Transverse colon (tissue), 4 donors: ENCODE data around the gene JPH2. TPM values are rescaled to one million over a fixed set of nuclear protein-coding genes. Genes with fewer than 3 reads are reported as not detected.

Experiments used
- DNase-seq: peaks from one replicate; pipeline ENCODE4 v3.0.0-alpha.2; 2019
- H3K27ac ChIP-seq, 4 donors: fragments of 200-600 bp; sonication (generic); 2 replicates each; pipeline ENCODE4 v1.5.1; 2016 to 2018; ENCODE audit warnings: inconsistent platforms in 4 of 4
- H3K27me3 ChIP-seq: fragments of 200-600 bp; sonication (generic); 2 replicates; pipeline ENCODE4 v1.5.1; 2017; ENCODE audit warnings: inconsistent platforms
- H3K36me3 ChIP-seq, 4 donors: fragments of 200-600 bp; sonication (generic); 2 replicates each; pipeline ENCODE4 v1.5.1; 2017 to 2019; ENCODE audit warnings: inconsistent platforms in 4 of 4
- H3K4me1 ChIP-seq, 4 donors: fragments of 200-600 bp; sonication (generic); 2 replicates each; pipeline ENCODE4 v1.5.1; 2017 to 2020; ENCODE audit warnings: inconsistent platforms in 4 of 4
- H3K4me3 ChIP-seq, 4 donors: fragments of 200-600 bp; sonication (generic); 1 replicate in 1 of 4; 2 replicates in 3 of 4; pipeline versions ENCODE4 v1.5.1 to v1.6.1; 2017 to 2019; ENCODE audit warnings: inconsistent platforms in 4 of 4
- H3K9me3 ChIP-seq, 2 donors: fragments of 200-600 bp; sonication (generic); 2 replicates each; pipeline ENCODE4 v1.5.1; 2017 to 2019; ENCODE audit warnings: inconsistent platforms in 2 of 2
- CTCF ChIP-seq, 5 experiments: fragments of 200-600 bp in 3 of 5; fragments of 450-650 bp in 2 of 5; sonication (generic) in 3 of 5; IDR thresholded peaks; 1 replicate in 2 of 5; 2 replicates in 3 of 5; pipeline ENCODE4 v1.5.1; 2016 to 2017; ENCODE audit warnings: antibody characterized with exemption in 5 of 5, inconsistent platforms in 3 of 5, mild to moderate bottlenecking in 2 of 5, moderate library complexity in 1 of 5
- EP300 ChIP-seq: sonication (generic); formaldehyde crosslinking; IDR thresholded peaks from one replicate; pipeline ENCODE4 v1.6.1; 2017; ENCODE audit warnings: antibody characterized with exemption, low read depth
- POLR2A ChIP-seq: fragments of 450-650 bp; IDR thresholded peaks from one replicate; pipeline ENCODE4 v1.6.1; 2016; ENCODE audit warnings: antibody characterized with exemption, mild to moderate bottlenecking, moderate library complexity
- POLR2AphosphoS5 ChIP-seq, 3 donors: sonication (generic); formaldehyde crosslinking; IDR thresholded peaks; one replicate each; pipeline ENCODE4 v1.6.1; 2016; ENCODE audit warnings: antibody characterized with exemption in 3 of 3
- WGBS, 2 donors: methylation state at CpG; one replicate each; pipeline ENCODE4 v1.1.5; 2018; ENCODE audit warnings: low coverage in 1 of 2; 5-methylcytosine and 5-hydroxymethylcytosine counted together
- in situ Hi-C, 4 donors: fragments of 200-750 bp; cut with MboI; loops; one replicate each; pipeline versions ENCODE4 v1.15.0 to v1.15.1; 2017; ENCODE audit warnings: low sequenced_read_pairs in 3 of 4, low pct_ligation_motif_present in 1 of 4, low pct_unique_long_range_greater_than_20kb in 1 of 4
- intact Hi-C: fragments of 100-400 bp; cut with DNase I; formaldehyde crosslinking; loops from one replicate; pipeline ENCODE4 v1.15.1; 2023; ENCODE audit warnings: low total_unique reads
- total RNA-seq, 4 donors: library from RNA; depleted of rRNA; stranded (reverse); fragments of >200 nt; gene quantifications; one replicate each; pipeline ENCODE4 v1.1.0, GENCODE V29; 2016

The JPH2 gene
- total RNA-seq, 4 donors from 2014 or later = 9.8 to 216 (median 18.3) TPM

GRCh38 chr20:44183282-44183681, 3.7 kb downstream of the JPH2 start:
- TF ChIP-seq POLR2AphosphoS5 (IDR thresholded peaks at IDR 0.05) = peak in 2 of 3 donors; percentile 16
- TF ChIP-seq POLR2A = no peak
- TF ChIP-seq CTCF (IDR thresholded peaks at IDR 0.05) = no peak
- TF ChIP-seq EP300 = no peak
- H3K4me1 ChIP-seq = peaks cover 0 to 24% (median 5%) of the 10 kb centered on the region in 4 donors
- H3K27me3 ChIP-seq = no peaks in the 10 kb centered on the region
- DNase-seq = no peak
- 62% methylated on average over 7 of the region's 7 CpGs; no CpG with 5 or more reads in 1 of the 2 donors for WGBS, 2 donors
- H3K36me3 ChIP-seq = no peaks in the 10 kb centered on the region
- intact Hi-C loops = loop anchor here (5.0 kb wide), 1 partner anchor 36 kb away; no protein-coding TSS in a partner anchor
- peak overlapping the region in 2 of 4 donors; percentile 10 to 50 for H3K4me3 ChIP-seq
- in situ Hi-C loops = no loop called here
- H3K9me3 ChIP-seq = no peaks in the 10 kb centered on the region
- peak overlapping the region; percentile 70 to 91 (median 86) for H3K27ac ChIP-seq

- intact Hi-C loops (loop anchor here (5.0 kb wide), 1 partner anchor 36 kb away; no protein-coding TSS in a partner anchor), in situ Hi-C loops (no loop called here)
- 70% methylated on average over 3 of the region's 3 CpGs; no CpG with 5 or more reads in 1 of the 2 donors for WGBS, 2 donors
- Histone ChIP-seq H3K36me3 (no peaks in the 10 kb centered on the region), H3K27me3 (no peaks in the 10 kb centered on the region), H3K4me3 (peak overlapping the region in 2 of 4 donors; percentile 10 to 50), H3K27ac (peak overlapping the region; percentile 70 to 91 (median 86)), H3K9me3 (no peaks in the 10 kb centered on the region), H3K4me1 (peaks cover 0 to 22% (median 5%) of the 10 kb centered on the region in 4 donors)
- DNase-seq = no peak
- TF ChIP-seq CTCF (IDR thresholded peaks at IDR 0.05) (no peak), EP300 (no peak), POLR2A (no peak), POLR2AphosphoS5 (IDR thresholded peaks at IDR 0.05) (no peak)
These were observed 4.1 kb downstream of the JPH2 start for GRCh38 chr20:44182863-44183262.

- peaks cover 5 to 22% (median 10%) of the 10 kb centered on the region in 4 donors for H3K4me1 ChIP-seq
These were observed 4.7 kb downstream of the JPH2 start for GRCh38 chr20:44182135-44182765.

More at GRCh38 chr20:44182135-44182765, 4.7 kb downstream of the JPH2 start:
- Histone ChIP-seq H3K36me3 (no peaks in the 10 kb centered on the region), H3K27me3 (no peaks in the 10 kb centered on the region), H3K9me3 (no peaks in the 10 kb centered on the region), H3K27ac (peak overlapping the region; percentile 70 to 91 (median 86)), H3K4me3 (peak overlapping the region in 1 of 4 donors; percentile 5)
- in situ Hi-C loops (no loop called here), intact Hi-C loops (loop anchor here (5.0 kb wide), 1 partner anchor 35 kb away; no protein-coding TSS in a partner anchor)
- no peak for TF ChIP-seq EP300
- TF ChIP-seq POLR2AphosphoS5 (IDR thresholded peaks at IDR 0.05) = no peak
- TF ChIP-seq CTCF (IDR thresholded peaks at IDR 0.05) = no peak
- TF ChIP-seq POLR2A = no peak
- no peak for DNase-seq
- 36 to 58% methylated on average over 3 to 12 of the region's 13 CpGs for WGBS, 2 donors
